ENCODE data around the gene DYNLT4.
"Not testable (repeated sequence)": the region's sequence is repeated elsewhere in the genome, so short reads cannot be mapped to it uniquely, and the experiment has no call there.

DYNLT4 gene

GRCh38 chr1:44828003-44828651, 21.0 kb upstream of the DYNLT4 start:
- DNase-seq, result no peak

GRCh38 chr1:44827197-44828002, 20.2 kb upstream of the DYNLT4 start:
- DNase-seq, result no peak

GRCh38 chr1:44826375-44827196, 19.4 kb upstream of the DYNLT4 start:
- no peak for DNase-seq

GRCh38 chr1:44824392-44824791, 17.2 kb upstream of the DYNLT4 start:
- DNase-seq, result not testable (repeated sequence)

GRCh38 chr1:44822981-44823451, 15.9 kb upstream of the DYNLT4 start:
- DNase-seq, result no peak

GRCh38 chr1:44822131-44822701, 15.1 kb upstream of the DYNLT4 start:
- DNase-seq, result no peak

- no peak for DNase-seq
Measured at GRCh38 chr1:44821240-44821715, 14.1 kb upstream of the DYNLT4 start.

GRCh38 chr1:44820328-44821239, 13.4 kb upstream of the DYNLT4 start:
- no peak for DNase-seq

- DNase-seq, result no peak
Measured at GRCh38 chr1:44819608-44820327, 12.6 kb upstream of the DYNLT4 start.

GRCh38 chr1:44819196-44819607, 12.1 kb upstream of the DYNLT4 start:
- no peak for DNase-seq

- no peak for DNase-seq
Measured at GRCh38 chr1:44817771-44818495, 10.8 kb upstream of the DYNLT4 start.

- no peak for DNase-seq
Measured at GRCh38 chr1:44817307-44817706, 10.2 kb upstream of the DYNLT4 start.

GRCh38 chr1:44815926-44816325, 8.8 kb upstream of the DYNLT4 start:
- DNase-seq, result not testable (repeated sequence)

GRCh38 chr1:44812822-44813543, 5.8 kb upstream of the DYNLT4 start:
- DNase-seq, result no peak

- no peak for DNase-seq
Measured at GRCh38 chr1:44811234-44811633, 4.1 kb upstream of the DYNLT4 start.

- DNase-seq, result not testable (repeated sequence)
Measured at GRCh38 chr1:44810762-44811105, 3.6 kb upstream of the DYNLT4 start.

- DNase-seq, result peak; percentile 31 to 86
Measured at GRCh38 chr1:44810101-44810761, 3.1 kb upstream of the DYNLT4 start.

- DNase-seq, result no peak
Measured at GRCh38 chr1:44808938-44809917, 2.1 kb upstream of the DYNLT4 start.

Data from NCI-H446 (cell line).